HL-60 (cell line): Measurements from ENCODE around the gene OPHN1.

Experiments used
- CTCF ChIP-seq: IDR thresholded peaks from one replicate; pipeline ENCODE4 v1.5.1; 2011; ENCODE audit warnings: low read length, control low read depth, inconsistent platforms; ENCODE audit not compliant: insufficient read depth
- GABPA ChIP-seq: IDR thresholded peaks from 2 replicates; pipeline ENCODE4 v1.6.1; 2012; ENCODE audit warnings: low read depth
- POLR2AphosphoS5 ChIP-seq: IDR thresholded peaks from 2 replicates; pipeline ENCODE4 v1.6.1; 2012; ENCODE audit warnings: low read depth
- SPI1 ChIP-seq: IDR thresholded peaks from 2 replicates; pipeline ENCODE4 v1.6.1; 2012; ENCODE audit warnings: low read depth, mild to moderate bottlenecking, borderline replicate concordance

DNA sequence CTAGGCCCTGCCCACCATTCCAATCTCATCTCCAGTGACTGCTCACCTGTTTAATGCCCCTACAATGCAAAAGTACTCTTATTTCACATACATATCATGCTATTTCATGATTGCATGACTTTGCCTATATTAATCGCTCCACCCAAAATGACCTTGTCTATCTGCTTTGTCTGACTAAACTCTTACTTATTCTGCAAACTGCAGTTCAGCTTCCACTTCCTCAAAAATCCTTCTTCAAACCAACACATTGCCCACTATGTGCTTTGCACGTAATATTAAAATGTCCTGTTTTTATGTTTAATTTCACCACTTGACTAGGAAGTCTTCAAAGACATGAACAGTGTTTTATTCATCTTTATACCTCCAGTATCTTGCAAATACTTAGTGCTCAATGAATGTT, 229.6 kb downstream of the OPHN1 start:
- no peak for TF ChIP-seq CTCF
- TF ChIP-seq POLR2AphosphoS5, result no peak
- peak; percentile 58; the same call in 1 of the 2 replicates for TF ChIP-seq SPI1
- TF ChIP-seq GABPA, result no peak
